Measurements from ENCODE around the gene CHRNA1. TPM values are rescaled to one million over a fixed set of nuclear protein-coding genes. Genes with fewer than 3 reads are reported as not detected.

Gene CHRNA1
- total RNA-seq, 4 donors from 2014 or later = not detected

GRCh38 chr2:174730698-174731018 lies 33.6 kb downstream of the CHRNA1 start:
- no peak for DNase-seq (ENCODE audit: low spot score in 2 of 2)
- H3K4me3 ChIP-seq = peak overlapping the region in 2 of 4 donors; percentile 43 to 51
- peaks cover 0 to 35% of the 10 kb centered on the region in 2 donors for H3K27me3 ChIP-seq
- 68 to 79% methylated on average over 10 to 12 of the region's 12 CpGs for WGBS, 2 donors
- H3K9me3 ChIP-seq = no peaks in the 10 kb centered on the region
- no peaks in the 10 kb centered on the region for H3K36me3 ChIP-seq
- peaks cover 0 to 13% (median 3%) of the 10 kb centered on the region in 4 donors for H3K4me1 ChIP-seq
- TF ChIP-seq POLR2A (IDR thresholded peaks at IDR 0.05) (no peak), CTCF (IDR thresholded peaks at IDR 0.05) (no peak), EP300 (IDR thresholded peaks at IDR 0.05) (no peak)
- H3K27ac ChIP-seq = no peak overlapping the region

- H3K9me3 ChIP-seq = no peaks in the 10 kb centered on the region
- WGBS, 2 donors = 11 to 12% methylated on average over 42 to 48 of the region's 59 CpGs
- H3K4me3 ChIP-seq = peak overlapping the region; percentile 20 to 51 (median 37)
- no peaks in the 10 kb centered on the region for H3K36me3 ChIP-seq
- TF ChIP-seq CTCF (IDR thresholded peaks at IDR 0.05) = no peak
- no peak for TF ChIP-seq POLR2A (IDR thresholded peaks at IDR 0.05)
- no peak for TF ChIP-seq EP300 (IDR thresholded peaks at IDR 0.05)
- peaks cover 0 to 35% of the 10 kb centered on the region in 2 donors for H3K27me3 ChIP-seq
- no peak for DNase-seq (ENCODE audit: low spot score in 2 of 2)
- peaks cover 0 to 13% (median 3%) of the 10 kb centered on the region in 4 donors for H3K4me1 ChIP-seq
- no peak overlapping the region for H3K27ac ChIP-seq
Measured at GRCh38 chr2:174729797-174730697, 34.2 kb downstream of the CHRNA1 start.

GRCh38 chr2:174728096-174728495 lies 36.2 kb downstream of the CHRNA1 start:
- Histone ChIP-seq H3K9me3 (no peaks in the 10 kb centered on the region), H3K4me1 (peaks cover 0 to 13% (median 3%) of the 10 kb centered on the region in 4 donors), H3K4me3 (no peak overlapping the region), H3K36me3 (no peaks in the 10 kb centered on the region), H3K27me3 (peaks cover 0 to 35% of the 10 kb centered on the region in 2 donors), H3K27ac (no peak overlapping the region)
- WGBS, 2 donors = 94 to 96% methylated on average over 9 of the region's 9 CpGs
- no peak for DNase-seq (ENCODE audit: low spot score in 2 of 2)
- TF ChIP-seq POLR2A (IDR thresholded peaks at IDR 0.05) = no peak
- TF ChIP-seq EP300 (IDR thresholded peaks at IDR 0.05) = no peak
- TF ChIP-seq CTCF (IDR thresholded peaks at IDR 0.05) = no peak

GRCh38 chr2:174726212-174726611 lies 38.1 kb downstream of the CHRNA1 start:
- Histone ChIP-seq H3K27ac (no peak overlapping the region), H3K4me3 (no peak overlapping the region), H3K4me1 (peaks cover 0 to 13% (median 3%) of the 10 kb centered on the region in 4 donors), H3K36me3 (no peaks in the 10 kb centered on the region), H3K27me3 (peaks cover 0 to 31% of the 10 kb centered on the region in 2 donors), H3K9me3 (no peaks in the 10 kb centered on the region)
- DNase-seq (ENCODE audit: low spot score in 2 of 2) = no peak
- TF ChIP-seq POLR2A (IDR thresholded peaks at IDR 0.05) (no peak), EP300 (IDR thresholded peaks at IDR 0.05) (no peak), CTCF (IDR thresholded peaks at IDR 0.05) (no peak)
- 60 to 61% methylated on average over 4 of the region's 4 CpGs for WGBS, 2 donors

- DNase-seq (ENCODE audit: low spot score in 2 of 2) = no peak
- no peak overlapping the region for H3K27ac ChIP-seq
- H3K27me3 ChIP-seq = peaks cover 0 to 2% of the 10 kb centered on the region in 2 donors
- H3K4me3 ChIP-seq = no peak overlapping the region
- no peaks in the 10 kb centered on the region for H3K36me3 ChIP-seq
- H3K9me3 ChIP-seq = no peaks in the 10 kb centered on the region
- TF ChIP-seq POLR2A (IDR thresholded peaks at IDR 0.05) (no peak), EP300 (IDR thresholded peaks at IDR 0.05) (no peak), CTCF (IDR thresholded peaks at IDR 0.05) (no peak)
- no peaks in the 10 kb centered on the region for H3K4me1 ChIP-seq
- 88 to 93% methylated on average over 1 of the region's 1 CpG for WGBS, 2 donors
Measured at GRCh38 chr2:174722942-174723592, 41.2 kb downstream of the CHRNA1 start.
